Esophagus squamous epithelium (tissue), 4 donors: ENCODE data around the gene ZNF469.

Source experiments
- POLR2A ChIP-seq, 4 donors: fragments of 450-650 bp; IDR thresholded peaks; one replicate each; pipeline ENCODE4 v1.6.1; 2017; ENCODE audit warnings: antibody characterized with exemption in 4 of 4, mild to moderate bottlenecking in 4 of 4, moderate library complexity in 3 of 4
- TF ChIP-seq, protein P1 (sequence below), 6 experiments: fragments of 450-650 bp in 4 of 6; fragments of 200-600 bp in 2 of 6; sonication (generic) in 2 of 6; IDR thresholded peaks; one replicate each; pipeline ENCODE4 v1.5.1; 2016 to 2019; ENCODE audit warnings: antibody characterized with exemption in 6 of 6, mild to moderate bottlenecking in 4 of 6, moderate library complexity in 4 of 6

DNA sequence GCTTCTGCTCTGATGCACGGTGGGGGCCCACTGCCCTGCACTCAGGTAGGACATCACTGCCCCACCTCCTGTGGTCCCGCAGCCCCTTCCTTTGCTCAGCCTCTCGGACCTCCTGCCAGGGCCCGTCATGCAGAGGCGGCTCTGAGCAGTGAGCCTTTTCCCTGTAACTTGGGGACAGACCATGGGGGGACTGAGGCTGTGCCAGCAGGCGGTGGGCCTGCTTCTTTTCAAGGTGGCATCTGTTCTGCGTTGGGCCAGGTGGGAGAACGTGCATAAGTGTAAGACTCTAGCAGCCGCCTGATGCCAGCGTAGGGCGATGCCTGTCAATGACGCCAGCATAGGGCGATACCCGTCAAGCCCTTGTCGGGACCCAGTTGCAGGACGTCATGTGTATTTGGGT is 40.3 kb upstream of the ZNF469 start:
- TF ChIP-seq, protein P1, sequence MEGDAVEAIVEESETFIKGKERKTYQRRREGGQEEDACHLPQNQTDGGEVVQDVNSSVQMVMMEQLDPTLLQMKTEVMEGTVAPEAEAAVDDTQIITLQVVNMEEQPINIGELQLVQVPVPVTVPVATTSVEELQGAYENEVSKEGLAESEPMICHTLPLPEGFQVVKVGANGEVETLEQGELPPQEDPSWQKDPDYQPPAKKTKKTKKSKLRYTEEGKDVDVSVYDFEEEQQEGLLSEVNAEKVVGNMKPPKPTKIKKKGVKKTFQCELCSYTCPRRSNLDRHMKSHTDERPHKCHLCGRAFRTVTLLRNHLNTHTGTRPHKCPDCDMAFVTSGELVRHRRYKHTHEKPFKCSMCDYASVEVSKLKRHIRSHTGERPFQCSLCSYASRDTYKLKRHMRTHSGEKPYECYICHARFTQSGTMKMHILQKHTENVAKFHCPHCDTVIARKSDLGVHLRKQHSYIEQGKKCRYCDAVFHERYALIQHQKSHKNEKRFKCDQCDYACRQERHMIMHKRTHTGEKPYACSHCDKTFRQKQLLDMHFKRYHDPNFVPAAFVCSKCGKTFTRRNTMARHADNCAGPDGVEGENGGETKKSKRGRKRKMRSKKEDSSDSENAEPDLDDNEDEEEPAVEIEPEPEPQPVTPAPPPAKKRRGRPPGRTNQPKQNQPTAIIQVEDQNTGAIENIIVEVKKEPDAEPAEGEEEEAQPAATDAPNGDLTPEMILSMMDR (IDR thresholded peaks at IDR 0.05): no peak
- TF ChIP-seq POLR2A (IDR thresholded peaks at IDR 0.05): no peak
